ENCODE results near the gene RAB11FIP4.

RAB11FIP4 gene

DNA sequence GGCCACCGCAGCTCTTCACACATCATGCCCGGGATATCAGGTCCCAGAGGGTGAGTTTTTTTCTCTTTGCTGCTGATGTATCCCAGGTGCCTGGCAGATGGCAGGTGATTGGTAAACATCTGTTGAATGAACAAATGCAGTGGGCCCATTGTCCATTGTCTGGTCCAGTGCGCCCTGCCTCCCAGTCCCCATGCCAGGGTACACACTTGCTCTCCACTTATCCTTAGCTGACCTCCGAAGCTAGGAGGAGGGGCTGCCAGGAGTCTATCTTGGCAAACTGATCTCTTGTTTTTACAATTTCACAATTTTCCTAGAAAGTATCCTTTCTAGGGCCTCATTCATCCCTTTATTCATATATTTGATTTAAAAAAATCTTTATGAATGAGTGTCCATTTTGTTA is 196.0 kb downstream of the RAB11FIP4 start:
- TF ChIP-seq CTCF (IDR thresholded peaks at IDR 0.05) (no peak), ZFX (IDR thresholded peaks at IDR 0.05; ENCODE audit: borderline replicate concordance) (no peak)
- H3K27ac ChIP-seq = no peak overlapping the region

Measured in 22Rv1 (cell line).